Heart right ventricle (tissue), 16 donors: ENCODE data around the gene MAFB. TPM values are rescaled to one million over a fixed set of nuclear protein-coding genes. Genes with fewer than 3 reads are reported as not detected.

Source experiments
- ATAC-seq, 8 donors: fragments of 200-7000 bp; cut with Tn5 transposase; one replicate each; pipeline ENCODE4 v1.9.1; 2020; ENCODE audit warnings: mild to moderate bottlenecking in 8 of 8, moderate library complexity in 8 of 8, moderate number of reproducible peaks in 1 of 8
- DNase-seq, 2 donors: peaks; one replicate each; pipeline ENCODE4 v3.0.0-alpha.2; 2020
- H3K27ac ChIP-seq, 10 donors: fragments of 200-600 bp; sonication (generic) in 2 of 10; one replicate each; pipeline versions ENCODE4 v1.5.0 to v1.8.0; 2020 to 2022; ENCODE audit warnings: mild to moderate bottlenecking in 3 of 10
- H3K27me3 ChIP-seq, 7 donors: fragments of 200-600 bp; one replicate each; pipeline ENCODE4 v1.8.0; 2021 to 2022; ENCODE audit warnings: mild to moderate bottlenecking in 2 of 7
- H3K36me3 ChIP-seq, 9 donors: fragments of 200-600 bp; sonication (generic) in 1 of 9; one replicate each; pipeline versions ENCODE4 v1.5.0 to v1.8.0; 2020 to 2022; ENCODE audit warnings: mild to moderate bottlenecking in 2 of 9
- H3K4me1 ChIP-seq, 9 donors: fragments of 200-600 bp; sonication (generic) in 1 of 9; one replicate each; pipeline versions ENCODE4 v1.5.0 to v1.8.0; 2020 to 2022; ENCODE audit warnings: mild to moderate bottlenecking in 4 of 9
- H3K4me3 ChIP-seq, 10 donors: fragments of 200-600 bp; sonication (generic) in 2 of 10; one replicate each; pipeline versions ENCODE4 v1.5.0 to v1.8.0; 2020 to 2022; ENCODE audit warnings: mild to moderate bottlenecking in 7 of 10, moderate library complexity in 2 of 10
- H3K9me3 ChIP-seq, 11 donors: fragments of 200-600 bp in 10 of 11; sonication (generic) in 2 of 11; one replicate each; pipeline versions ENCODE4 v1.5.0 to v1.8.0; 2013 to 2022; ENCODE audit warnings: mild to moderate bottlenecking in 2 of 11, control low read depth in 1 of 11, moderate library complexity in 1 of 11
- CTCF ChIP-seq, 9 donors: fragments of 200-600 bp; sonication (generic) in 2 of 9; IDR thresholded peaks; one replicate each; pipeline versions ENCODE4 v1.5.0 to v1.8.0; 2021 to 2022; ENCODE audit warnings: antibody characterized with exemption in 9 of 9, mild to moderate bottlenecking in 5 of 9, moderate library complexity in 1 of 9
- WGBS, 2 donors: extraction: QIAGEN DNeasy Blood & Tissue Kit; methylation state at CpG; one replicate each; pipeline ENCODE4 v1.1.7; 2013; ENCODE audit warnings: inconsistent platforms in 1 of 2; 5-methylcytosine and 5-hydroxymethylcytosine counted together
- intact Hi-C, 10 donors: fragments of 100-400 bp; cut with DNase I; formaldehyde crosslinking; loops; one replicate each; pipeline versions ENCODE4 v1.11.1 to v1.14.2; 2022
- polyA plus RNA-seq, 2 donors: library from polyadenylated mRNA; stranded (reverse); fragments of 200-250 nt; gene quantifications; one replicate each; pipeline ENCODE4 v1.2.3, GENCODE V29; 2013
- total RNA-seq, 10 donors: library from RNA; stranded (reverse); fragmentation: NEBNext Ultra II Directional in 3 of 10; extraction: Animal tissue kit (Norgen Biotek cat#: 25700) in 3 of 10; gene quantifications; one replicate each; pipeline versions ENCODE4 v1.2.1 to v1.2.4, GENCODE V29; 2021 to 2023
- donor health status: Arrhythmogenic right ventricular cardiomyopathy.
- donor health status: ischemic (EF 13 %, LVEDD 7.1; RV severe dilation, severe dysfunction).
- donor health status: healthy with polysubstance abuse.
- donor health status: DM: no; HTN: yes; CAD: no.
- donor health status: DM: no; HTN: no; CAD: no.
- donor health status: ischemic (EF 25% LVEDD 6.9; RV normal size, moderate dysfunction).
- donor health status: ischemic (EF 25% LVEDD 5.7; RV mildly dilated, moderate dysfunction).
- donor health status: healthy.
- donor health status: DM: yes; HTN: yes; CAD: no.
- donor health status: Ischemic cardiomyopathy.
- donor health status: ischemic (EF 35%, LVEDD 5.7; RV mildly dilated, moderate dysfunction).
- donor health status: nonischemic (EF 11% LVEDD 7.7; RV severe dilation, severe dysfunction).
- donor health status: DM: yes; HTN: yes; CAD: no.
- donor health status: PGD.
- donor health status: ischemic (EF 29% LVEDD 5.4; RV normal size, mild dysfunction).
- donor health status: nonischemic (EF 23%, LVEDD 6.1; RV moderate dilation, normal function).

The MAFB gene
- total and polyA plus RNA-seq, 12 donors: 3.2 to 32.0 (median 5.8) TPM

- 94 to 97% methylated on average over 3 of the region's 3 CpGs for WGBS, 2 donors
- DNase-seq (no peak), ATAC-seq (no peak)
- Histone ChIP-seq H3K4me1 (no peaks in the 10 kb centered on the region), H3K9me3 (no peaks in the 10 kb centered on the region), H3K36me3 (no peaks in the 10 kb centered on the region), H3K4me3 (no peak overlapping the region), H3K27me3 (no peaks in the 10 kb centered on the region), H3K27ac (no peak overlapping the region)
- intact Hi-C loops: no loop called here
- TF ChIP-seq CTCF (IDR thresholded peaks at IDR 0.05): no peak
Measured at GRCh38 chr20:40659567-40659966, 29.5 kb downstream of the MAFB start.

- no peak overlapping the region for H3K27ac ChIP-seq
- H3K36me3 ChIP-seq: no peaks in the 10 kb centered on the region
- 94 to 95% methylated on average over 3 of the region's 3 CpGs for whole genome bisulfite sequencing, 2 donors
- ATAC-seq (no peak), DNase-seq (no peak)
- no peaks in the 10 kb centered on the region for H3K9me3 ChIP-seq
- no peaks in the 10 kb centered on the region for H3K27me3 ChIP-seq
- intact Hi-C loops: no loop called here
- no peak for TF ChIP-seq CTCF (IDR thresholded peaks at IDR 0.05)
- no peak overlapping the region for H3K4me3 ChIP-seq
- H3K4me1 ChIP-seq: no peaks in the 10 kb centered on the region
Measured at GRCh38 chr20:40658509-40658908, 30.5 kb downstream of the MAFB start.

GRCh38 chr20:40657526-40657925 is 31.5 kb downstream of the MAFB start:
- Histone ChIP-seq H3K27me3 (no peaks in the 10 kb centered on the region), H3K4me3 (no peak overlapping the region), H3K9me3 (no peaks in the 10 kb centered on the region), H3K27ac (no peak overlapping the region), H3K4me1 (no peaks in the 10 kb centered on the region), H3K36me3 (no peaks in the 10 kb centered on the region)
- 70 to 79% methylated on average over 4 of the region's 4 CpGs for WGBS, 2 donors
- TF ChIP-seq CTCF (IDR thresholded peaks at IDR 0.05): no peak
- DNase-seq (no peak), ATAC-seq (peak in 6 of 8 donors; percentile 14 to 61 (median 52))
- intact Hi-C loops: no loop called here

GRCh38 chr20:40655451-40655850 is 33.6 kb downstream of the MAFB start:
- ATAC-seq: no peak
- intact Hi-C loops: loop anchor here in 1 of 10 donors (2.0 kb wide), 1 partner anchor 33 kb away; the partner anchor contains the start of gene MAFB
- WGBS, 2 donors: 89% methylated on average over 6 of the region's 6 CpGs

More at GRCh38 chr20:40655451-40655850, 33.6 kb downstream of the MAFB start:
- H3K4me1 ChIP-seq: no peaks in the 10 kb centered on the region
- no peak for DNase-seq
- TF ChIP-seq CTCF (IDR thresholded peaks at IDR 0.05): no peak
- H3K36me3 ChIP-seq: no peaks in the 10 kb centered on the region
- no peaks in the 10 kb centered on the region for H3K9me3 ChIP-seq
- H3K27me3 ChIP-seq: peaks cover 0 to 3% (median 0%) of the 10 kb centered on the region in 7 donors
- H3K4me3 ChIP-seq: no peak overlapping the region
- H3K27ac ChIP-seq: no peak overlapping the region
